KOPT-K1 (cell line): ENCODE results near the gene CACNG6.

Source experiments
- H3K27ac ChIP-seq: fragments of 200-600 bp; sonication (generic); 2 replicates; pipeline ENCODE4 v1.5.1; 2016; ENCODE audit warnings: antibody characterized with exemption, mild to moderate bottlenecking, low read depth, low read length; ENCODE audit not compliant: poor library complexity, severe bottlenecking
- H3K36me3 ChIP-seq: fragments of 200-600 bp; sonication (generic); 2 replicates; pipeline ENCODE4 v1.5.1; 2017; ENCODE audit warnings: antibody characterized with exemption, mild to moderate bottlenecking, low read length, moderate library complexity; ENCODE audit not compliant: insufficient read depth
- H3K9me3 ChIP-seq: fragments of 200-600 bp; sonication (generic); 2 replicates; pipeline ENCODE4 v1.5.1; 2017; ENCODE audit warnings: antibody characterized with exemption, low read length, mild to moderate bottlenecking; ENCODE audit not compliant: insufficient read depth, poor library complexity, severe bottlenecking

CACNG6 gene

GRCh38 chr19:53982001-53982451, 9.4 kb upstream of the CACNG6 start:
- Histone ChIP-seq H3K36me3 (no peaks in the 10 kb centered on the region), H3K27ac (no peak overlapping the region), H3K9me3 (no peaks in the 10 kb centered on the region)

- H3K27ac ChIP-seq, result no peak overlapping the region
- H3K9me3 ChIP-seq, result no peaks in the 10 kb centered on the region
Measured at GRCh38 chr19:53982611-53983010, 8.8 kb upstream of the CACNG6 start.

GRCh38 chr19:53983457-53984289, 7.8 kb upstream of the CACNG6 start:
- H3K27ac ChIP-seq, result no peak overlapping the region
- no peaks in the 10 kb centered on the region for H3K9me3 ChIP-seq
- no peaks in the 10 kb centered on the region for H3K36me3 ChIP-seq

More at GRCh38 chr19:53982611-53983010, 8.8 kb upstream of the CACNG6 start:
- H3K36me3 ChIP-seq, result no peaks in the 10 kb centered on the region

GRCh38 chr19:53985863-53986262, 5.6 kb upstream of the CACNG6 start:
- Histone ChIP-seq H3K27ac (no peak overlapping the region), H3K36me3 (no peaks in the 10 kb centered on the region), H3K9me3 (no peaks in the 10 kb centered on the region)

GRCh38 chr19:53988981-53989380, 2.5 kb upstream of the CACNG6 start:
- Histone ChIP-seq H3K9me3 (no peaks in the 10 kb centered on the region), H3K36me3 (no peaks in the 10 kb centered on the region), H3K27ac (no peak overlapping the region)

- Histone ChIP-seq H3K9me3 (no peaks in the 10 kb centered on the region), H3K27ac (no peak overlapping the region), H3K36me3 (no peaks in the 10 kb centered on the region)
Measured at GRCh38 chr19:53989600-53990533, 1.6 kb upstream of the CACNG6 start.

- Histone ChIP-seq H3K27ac (no peak overlapping the region), H3K36me3 (no peaks in the 10 kb centered on the region), H3K9me3 (no peaks in the 10 kb centered on the region)
Measured at GRCh38 chr19:53992211-53992610, 774 bp downstream of the CACNG6 start.

GRCh38 chr19:53992815-53993214, 1.4 kb downstream of the CACNG6 start:
- H3K9me3 ChIP-seq, result no peaks in the 10 kb centered on the region
- H3K36me3 ChIP-seq, result no peaks in the 10 kb centered on the region
- no peak overlapping the region for H3K27ac ChIP-seq

GRCh38 chr19:53993448-53993847, 2.0 kb downstream of the CACNG6 start:
- Histone ChIP-seq H3K36me3 (no peaks in the 10 kb centered on the region), H3K27ac (no peak overlapping the region), H3K9me3 (no peaks in the 10 kb centered on the region)

- Histone ChIP-seq H3K27ac (no peak overlapping the region), H3K36me3 (no peaks in the 10 kb centered on the region), H3K9me3 (no peaks in the 10 kb centered on the region)
Measured at GRCh38 chr19:53994811-53995210, 3.4 kb downstream of the CACNG6 start.

GRCh38 chr19:53998223-53998622, 6.8 kb downstream of the CACNG6 start:
- no peaks in the 10 kb centered on the region for H3K9me3 ChIP-seq
- H3K36me3 ChIP-seq, result no peaks in the 10 kb centered on the region
- H3K27ac ChIP-seq, result no peak overlapping the region

- Histone ChIP-seq H3K9me3 (no peaks in the 10 kb centered on the region), H3K27ac (no peak overlapping the region), H3K36me3 (no peaks in the 10 kb centered on the region)
Measured at GRCh38 chr19:53999694-54000093, 8.3 kb downstream of the CACNG6 start.

- H3K27ac ChIP-seq, result no peak overlapping the region
Measured at GRCh38 chr19:54001496-54001895, 10.1 kb downstream of the CACNG6 start.

GRCh38 chr19:54002495-54003315, 11.3 kb downstream of the CACNG6 start:
- Histone ChIP-seq H3K9me3 (no peaks in the 10 kb centered on the region), H3K27ac (no peak overlapping the region), H3K36me3 (no peaks in the 10 kb centered on the region)

More at GRCh38 chr19:54001496-54001895, 10.1 kb downstream of the CACNG6 start:
- Histone ChIP-seq H3K9me3 (no peaks in the 10 kb centered on the region), H3K36me3 (no peaks in the 10 kb centered on the region)
